DOHH2 (cell line): ENCODE data around the gene FAM3B.

Source experiments
- H3F3A ChIP-seq: fragments of 200-600 bp; sonication (generic), shearing (Covaris generic); 2 replicates; pipeline ENCODE4 v1.6.0; 2016; ENCODE audit warnings: antibody characterized with exemption, mild to moderate bottlenecking; ENCODE audit not compliant: control insufficient read depth, insufficient read depth
- H3K27ac ChIP-seq: fragments of 200-600 bp; sonication (generic); 2 replicates; pipeline ENCODE4 v1.5.1; 2014; ENCODE audit warnings: low read depth, mild to moderate bottlenecking, low read length, moderate library complexity
- H3K27me3 ChIP-seq: fragments of 200-600 bp; sonication (generic); 2 replicates; pipeline ENCODE4 v1.6.1; 2014; ENCODE audit warnings: mild to moderate bottlenecking, low read length, mixed read lengths; ENCODE audit not compliant: control insufficient read depth
- H3K36me3 ChIP-seq: fragments of 200-600 bp; sonication (generic); 2 replicates; pipeline ENCODE4 v1.6.1; 2014; ENCODE audit warnings: mild to moderate bottlenecking, low read length, moderate library complexity, mixed read lengths; ENCODE audit not compliant: control insufficient read depth
- H3K4me1 ChIP-seq: fragments of 200-600 bp; sonication (generic); 2 replicates; pipeline ENCODE4 v1.6.1; 2014; ENCODE audit warnings: mild to moderate bottlenecking, low read length, mixed read lengths; ENCODE audit not compliant: control insufficient read depth
- H3K4me2 ChIP-seq: fragments of 200-600 bp; sonication (generic); 2 replicates; pipeline ENCODE4 v1.6.0; 2014; ENCODE audit warnings: mild to moderate bottlenecking, low read length, moderate library complexity
- H3K4me3 ChIP-seq: fragments of 200-600 bp; sonication (generic); 2 replicates; pipeline ENCODE4 v1.5.1; 2014; ENCODE audit warnings: mild to moderate bottlenecking, low read length, mixed read lengths
- H3K79me2 ChIP-seq: fragments of 200-600 bp; sonication (generic); 2 replicates; pipeline ENCODE4 v1.6.1; 2014; ENCODE audit warnings: mild to moderate bottlenecking, low read length, mixed read lengths; ENCODE audit not compliant: control insufficient read depth
- H3K9me2 ChIP-seq: fragments of 200-600 bp; sonication (generic); replicated peaks from 2 replicates; pipeline ENCODE4 v1.6.1; 2014; ENCODE audit warnings: mild to moderate bottlenecking, low read length, mixed read lengths; ENCODE audit not compliant: control insufficient read depth
- H3K9me3 ChIP-seq: fragments of 200-600 bp; sonication (generic); 2 replicates; pipeline ENCODE4 v1.6.1; 2014; ENCODE audit warnings: antibody characterized with exemption, low read length, mixed read lengths; ENCODE audit not compliant: control insufficient read depth, insufficient read depth
- H4K20me1 ChIP-seq: fragments of 200-600 bp; sonication (generic); 2 replicates; pipeline ENCODE4 v1.6.0; 2014; ENCODE audit warnings: low read depth, mild to moderate bottlenecking, antibody characterized with exemption, low read length, moderate library complexity; ENCODE audit not compliant: control insufficient read depth, insufficient read depth
- CTCF ChIP-seq: fragments of 200-600 bp; sonication (generic); IDR thresholded peaks from one replicate; pipeline ENCODE4 v1.5.1; 2014; ENCODE audit warnings: antibody characterized with exemption, mild to moderate bottlenecking, low read depth, low read length; ENCODE audit not compliant: poor library complexity, severe bottlenecking
- EZH2phosphoT487 ChIP-seq: fragments of 200-600 bp; sonication (generic); IDR thresholded peaks from 2 replicates; pipeline ENCODE4 v1.6.1; 2017; ENCODE audit warnings: borderline replicate concordance, mild to moderate bottlenecking, antibody characterized with exemption, low read length, moderate library complexity, mixed read lengths

Gene FAM3B

DNA sequence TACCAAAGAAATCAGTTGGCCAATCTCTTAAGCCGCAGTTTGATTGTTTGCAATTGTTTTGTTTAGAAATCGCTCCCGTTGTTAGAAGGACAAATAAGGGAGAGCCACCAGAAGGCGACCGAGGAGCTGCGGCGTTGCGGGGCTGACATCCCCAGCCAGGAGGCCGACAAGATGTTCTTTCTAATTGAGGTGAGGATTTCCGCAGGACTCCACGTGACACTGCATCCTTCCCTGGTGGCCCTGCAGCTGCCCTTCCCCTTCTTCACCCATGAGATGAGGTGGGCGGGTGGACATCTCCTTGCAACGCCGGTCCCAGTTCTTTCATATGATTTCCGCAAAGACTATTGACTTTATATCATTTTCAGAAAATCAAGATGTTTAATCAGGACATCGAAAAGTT, 82.2 kb downstream of the FAM3B start:
- Histone ChIP-seq H3K4me2 (no peak overlapping the region), H3K79me2 (no peaks in the 10 kb centered on the region), H3K4me1 (no peaks in the 10 kb centered on the region), H3F3A (no peaks in the 10 kb centered on the region), H3K27me3 (no peaks in the 10 kb centered on the region), H3K4me3 (no peak overlapping the region), H3K9me3 (no peaks in the 10 kb centered on the region), H3K9me2 (no peaks in the 10 kb centered on the region), H3K36me3 (no peaks in the 10 kb centered on the region), H3K27ac (no peak overlapping the region), H4K20me1 (no peaks in the 10 kb centered on the region)
- TF ChIP-seq CTCF (no peak), EZH2phosphoT487 (no peak)

GRCh38 chr21:41399246-41399800, 82.7 kb downstream of the FAM3B start:
- H3K4me3 ChIP-seq, result no peak overlapping the region
- no peak overlapping the region for H3K4me2 ChIP-seq
- no peaks in the 10 kb centered on the region for H3K9me3 ChIP-seq
- H3K9me2 ChIP-seq, result no peaks in the 10 kb centered on the region
- no peaks in the 10 kb centered on the region for H3K4me1 ChIP-seq
- H3K36me3 ChIP-seq, result no peaks in the 10 kb centered on the region
- H3K27me3 ChIP-seq, result no peaks in the 10 kb centered on the region
- H3F3A ChIP-seq, result no peaks in the 10 kb centered on the region
- H4K20me1 ChIP-seq, result no peaks in the 10 kb centered on the region
- H3K27ac ChIP-seq, result no peak overlapping the region
- H3K79me2 ChIP-seq, result no peaks in the 10 kb centered on the region
- no peak for TF ChIP-seq CTCF
- TF ChIP-seq EZH2phosphoT487, result no peak

- Histone ChIP-seq H3K9me2 (no peaks in the 10 kb centered on the region), H3K79me2 (no peaks in the 10 kb centered on the region), H3K4me2 (no peak overlapping the region), H3K9me3 (no peaks in the 10 kb centered on the region), H3K4me3 (no peak overlapping the region), H3K27me3 (no peaks in the 10 kb centered on the region), H4K20me1 (no peaks in the 10 kb centered on the region), H3K36me3 (no peaks in the 10 kb centered on the region), H3K27ac (no peak overlapping the region), H3K4me1 (no peaks in the 10 kb centered on the region), H3F3A (no peaks in the 10 kb centered on the region)
- no peak for TF ChIP-seq EZH2phosphoT487
- TF ChIP-seq CTCF, result no peak
Measured at GRCh38 chr21:41402231-41402630, 85.6 kb downstream of the FAM3B start.
